SK-N-SH (cell line): ENCODE data around the gene ZMYM5. TPM values are rescaled to one million over a fixed set of nuclear protein-coding genes. Genes with fewer than 3 reads are reported as not detected.
A peak's percentile ranks its signal among the peaks of the same experiment; 100 is the strongest.

Source experiments
- CTCF ChIA-PET: fragments of 300-600, 350-600 bp; formaldehyde crosslinking; extraction: SDS; loops from one replicate; lab custom pipeline; 2021; lab: Yijun Ruan, JAX
- POLR2A ChIA-PET: fragments of 350-600 bp; sonication (Branson Sonifier 250); formaldehyde crosslinking; extraction: SDS; loops from one replicate; lab custom pipeline; 2020; ENCODE audit warnings: antibody characterized with exemption, inconsistent platforms; lab: Yijun Ruan, JAX
- DNase-seq: peaks from one replicate; pipeline ENCODE4 v3.0.0; 2012
- H2AFZ ChIP-seq: fragments of 200-600 bp; sonication (generic); 2 replicates; pipeline ENCODE4 v1.8.1; 2016; ENCODE audit warnings: antibody characterized with exemption, mild to moderate bottlenecking, low read depth
- H3F3A ChIP-seq: fragments of 200-600 bp; sonication (generic); replicated peaks from 2 replicates; pipeline ENCODE3; 2016; ENCODE audit warnings: antibody characterized with exemption, mild to moderate bottlenecking; ENCODE audit not compliant: insufficient read depth
- H3K27ac ChIP-seq, 2 experiments: fragments of 200-500 bp in 1 of 2; fragments of 200-600 bp in 1 of 2; sonication (Bioruptor generic) in 1 of 2; sonication (generic), shearing (Covaris generic) in 1 of 2; 2 replicates each; pipeline versions ENCODE4 v1.5.1 to v1.6.1; 2014 to 2016; ENCODE audit warnings: low read depth in 2 of 2, inconsistent platforms in 1 of 2, low read length in 1 of 2, mild to moderate bottlenecking in 1 of 2, mixed read lengths in 1 of 2
- H3K27me3 ChIP-seq: fragments of 200-600 bp; sonication (generic), shearing (Covaris generic); 2 replicates; pipeline ENCODE4 v1.6.1; 2016; ENCODE audit warnings: mixed run types; ENCODE audit not compliant: insufficient read depth
- H3K36me3 ChIP-seq, 2 experiments: fragments of 200-500 bp in 1 of 2; fragments of 200-600 bp in 1 of 2; sonication (Bioruptor generic) in 1 of 2; sonication (generic) in 1 of 2; replicated peaks in 1 of 2; 2 replicates each; pipeline versions ENCODE3 to v1.5.1; 2014 to 2016; ENCODE audit warnings: low read length in 1 of 2, mild to moderate bottlenecking in 1 of 2; ENCODE audit not compliant: insufficient read depth in 2 of 2, control insufficient read depth in 1 of 2
- H3K4me1 ChIP-seq, 2 experiments: fragments of 200-500 bp in 1 of 2; fragments of 200-600 bp in 1 of 2; sonication (Bioruptor generic) in 1 of 2; sonication (generic), shearing (Covaris generic) in 1 of 2; 2 replicates each; pipeline versions ENCODE4 v1.5.1 to v1.6.1; 2014 to 2016; ENCODE audit warnings: low read depth in 1 of 2, low read length in 1 of 2, mixed run types in 1 of 2; ENCODE audit not compliant: insufficient read depth in 2 of 2, control insufficient read depth in 1 of 2
- H3K4me2 ChIP-seq: fragments of 200-600 bp; sonication (generic), shearing (Covaris generic); 2 replicates; pipeline ENCODE4 v1.6.1; 2017; ENCODE audit warnings: mixed run types
- H3K4me3 ChIP-seq, 2 experiments: fragments of 200-500 bp in 1 of 2; fragments of 200-600 bp in 1 of 2; sonication (Bioruptor generic) in 1 of 2; sonication (generic), shearing (Covaris generic) in 1 of 2; 2 replicates each; pipeline versions ENCODE4 v1.5.1 to v1.8.1; 2014 to 2016; ENCODE audit warnings: low read depth in 2 of 2, inconsistent platforms in 1 of 2, low read length in 1 of 2, mild to moderate bottlenecking in 1 of 2, mixed read lengths in 1 of 2, moderate library complexity in 1 of 2
- H3K79me2 ChIP-seq: fragments of 200-600 bp; sonication (generic); 2 replicates; pipeline ENCODE4 v1.8.1; 2017; ENCODE audit warnings: mild to moderate bottlenecking; ENCODE audit not compliant: insufficient read depth
- H3K9ac ChIP-seq: fragments of 200-600 bp; sonication (generic); 2 replicates; pipeline ENCODE4 v1.6.1; 2017; ENCODE audit warnings: mixed run types
- H3K9me2 ChIP-seq: fragments of 200-600 bp; sonication (generic); 2 replicates; pipeline ENCODE4 v1.6.1; 2017; ENCODE audit warnings: mixed run types
- H3K9me3 ChIP-seq: fragments of 200-600 bp; sonication (generic); 2 replicates; pipeline ENCODE4 v1.6.1; 2017; ENCODE audit warnings: mixed run types, mild to moderate bottlenecking, moderate library complexity
- H4K20me1 ChIP-seq: fragments of 200-600 bp; sonication (generic); 2 replicates; pipeline ENCODE4 v1.6.1; 2017; ENCODE audit warnings: mild to moderate bottlenecking, mixed run types; ENCODE audit not compliant: insufficient read depth
- CHD2 ChIP-seq: fragments of 150-350 bp; IDR thresholded peaks from 2 replicates; pipeline ENCODE4 v1.6.1; 2018; ENCODE audit warnings: low read length; ENCODE audit not compliant: partially characterized antibody
- ELF1 ChIP-seq: IDR thresholded peaks from 2 replicates; pipeline ENCODE4 v1.4.0; 2012
- FOSL2 ChIP-seq: IDR thresholded peaks from 2 replicates; pipeline ENCODE4 v1.4.0; 2012; ENCODE audit warnings: low read depth, mild to moderate bottlenecking, moderate library complexity, borderline replicate concordance
- FOXJ3 ChIP-seq: sonication (generic); formaldehyde crosslinking; IDR thresholded peaks from 2 replicates; pipeline ENCODE4 v1.5.1; 2020; ENCODE audit warnings: mild to moderate bottlenecking, missing genetic modification reagents
- FOXM1 ChIP-seq: IDR thresholded peaks from 2 replicates; pipeline ENCODE4 v1.4.0; 2012; ENCODE audit warnings: low read depth, mild to moderate bottlenecking
- GABPA ChIP-seq: IDR thresholded peaks from 2 replicates; pipeline ENCODE4 v1.4.0; 2012; ENCODE audit warnings: low read depth, mild to moderate bottlenecking
- GATA2 ChIP-seq: sonication (generic); formaldehyde crosslinking; IDR thresholded peaks from 2 replicates; pipeline ENCODE4 v1.5.0; 2020; ENCODE audit warnings: mild to moderate bottlenecking, missing genetic modification reagents
- MEF2A ChIP-seq: IDR thresholded peaks from 2 replicates; pipeline ENCODE4 v1.4.0; 2012; ENCODE audit warnings: low read depth, borderline replicate concordance
- MXI1 ChIP-seq: IDR thresholded peaks from 2 replicates; pipeline ENCODE4 v1.6.1; 2012; ENCODE audit warnings: mild to moderate bottlenecking, low read depth, low read length, improper control_type of control experiment
- NFIC ChIP-seq: IDR thresholded peaks from 2 replicates; pipeline ENCODE4 v1.4.0; 2012; ENCODE audit warnings: borderline replicate concordance
- POLR2AphosphoS5 ChIP-seq: IDR thresholded peaks from 2 replicates; pipeline ENCODE4 v1.6.1; 2012; ENCODE audit warnings: low read depth, low read length
- RAD21 ChIP-seq: IDR thresholded peaks from 2 replicates; pipeline ENCODE4 v1.6.1; 2012; ENCODE audit warnings: mild to moderate bottlenecking, low read length
- RCOR1 ChIP-seq: fragments of 150-350 bp; IDR thresholded peaks from 2 replicates; pipeline ENCODE4 v1.6.1; 2017; ENCODE audit warnings: antibody characterized with exemption, low read length
- RFX5 ChIP-seq: IDR thresholded peaks from 2 replicates; pipeline ENCODE4 v1.6.1; 2012; ENCODE audit warnings: mild to moderate bottlenecking, improper control_type of control experiment, low read length
- SIN3A ChIP-seq: IDR thresholded peaks from 2 replicates; pipeline ENCODE4 v1.6.1; 2012; ENCODE audit warnings: low read depth, mild to moderate bottlenecking, low read length, moderate library complexity, borderline replicate concordance
- TAF1 ChIP-seq: IDR thresholded peaks from 2 replicates; pipeline ENCODE4 v1.6.1; 2012; ENCODE audit warnings: low read depth, mild to moderate bottlenecking, low read length, moderate library complexity, borderline replicate concordance
- TEAD4 ChIP-seq: IDR thresholded peaks from 2 replicates; pipeline ENCODE4 v1.4.0; 2012; ENCODE audit warnings: mild to moderate bottlenecking, borderline replicate concordance; ENCODE audit not compliant: insufficient read depth
- WGBS: methylation state at CpG from one replicate; pipeline ENCODE4 v1.1.6; 2017; ENCODE audit warnings: low lambda C conversion rate; 5-methylcytosine and 5-hydroxymethylcytosine counted together
- polyA plus RNA-seq, 3 experiments: library from polyadenylated mRNA; depleted of rRNA; stranded (reverse); fragments of >200 nt; gene quantifications; 2 replicates each; pipeline ENCODE4 v1.2.3, GENCODE V29; 2012
- TF ChIP-seq, protein P1 (sequence below): fragments of 200-600 bp; sonication (generic); IDR thresholded peaks from 2 replicates; pipeline ENCODE4 v1.6.1; 2017; ENCODE audit warnings: antibody characterized with exemption, mild to moderate bottlenecking, moderate library complexity
- TF ChIP-seq, protein P2 (sequence below): IDR thresholded peaks from 2 replicates; pipeline ENCODE4 v1.4.0; 2012; ENCODE audit warnings: low read depth

ZMYM5 gene
- polyA plus RNA-seq, 1 of the 3 experiments (the other 2 are of a cell fraction) = 5.2 TPM

DNA sequence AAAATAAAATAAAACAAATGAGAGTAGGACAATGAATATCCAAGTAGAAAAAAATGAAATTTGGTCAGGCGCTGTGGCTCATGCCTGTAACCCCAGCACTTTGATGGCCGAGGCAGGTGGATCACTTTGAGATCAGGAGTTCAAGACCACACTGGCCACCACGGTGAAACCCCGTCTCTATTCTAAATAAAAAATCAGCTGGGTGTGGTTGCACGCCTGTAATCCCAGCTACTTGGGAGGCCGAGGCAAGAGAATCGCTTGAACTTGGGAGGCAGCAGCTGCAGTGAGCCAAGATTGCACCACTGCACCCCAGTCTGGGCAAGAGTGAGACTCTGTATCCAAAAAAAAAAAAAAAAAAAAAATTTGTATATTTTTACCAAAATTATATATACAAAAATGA is 18.2 kb upstream of the ZMYM5 start:
- Histone ChIP-seq H3K36me3 (no peaks in the 10 kb centered on the region), H3K27ac (no peak overlapping the region), H3K4me3 (no peak overlapping the region), H4K20me1 (no peaks in the 10 kb centered on the region), H3F3A (peaks cover 4% of the 10 kb centered on the region), H2AFZ (no peak overlapping the region), H3K4me1 (no peaks in the 10 kb centered on the region; a peak in 1 of 4 replicates), H3K9me2 (no peaks in the 10 kb centered on the region), H3K9me3 (no peaks in the 10 kb centered on the region), H3K4me2 (no peak overlapping the region), H3K79me2 (no peaks in the 10 kb centered on the region), H3K9ac (no peak overlapping the region), H3K27me3 (no peaks in the 10 kb centered on the region)
- POLR2A ChIA-PET = no interaction called here
- DNase-seq = no peak
- TF ChIP-seq MXI1 = no peak
- no peak for TF ChIP-seq ELF1
- no peak for TF ChIP-seq POLR2AphosphoS5
- no peak for TF ChIP-seq GABPA
- TF ChIP-seq FOSL2 = no peak
- TF ChIP-seq SIN3A = no peak
- no peak for TF ChIP-seq FOXM1
- no peak for TF ChIP-seq FOXJ3
- TF ChIP-seq TEAD4 = no peak
- no peak for TF ChIP-seq GATA2 (CRISPR knock-in tag)
- no peak for TF ChIP-seq NFIC
- CTCF ChIA-PET = interaction anchor here (1.3 kb wide), 1 partner anchor 16 kb away, joined by 3 read pairs; no protein-coding TSS in a partner anchor
- WGBS = 90% methylated on average over 5 of the region's 7 CpGs

DNA sequence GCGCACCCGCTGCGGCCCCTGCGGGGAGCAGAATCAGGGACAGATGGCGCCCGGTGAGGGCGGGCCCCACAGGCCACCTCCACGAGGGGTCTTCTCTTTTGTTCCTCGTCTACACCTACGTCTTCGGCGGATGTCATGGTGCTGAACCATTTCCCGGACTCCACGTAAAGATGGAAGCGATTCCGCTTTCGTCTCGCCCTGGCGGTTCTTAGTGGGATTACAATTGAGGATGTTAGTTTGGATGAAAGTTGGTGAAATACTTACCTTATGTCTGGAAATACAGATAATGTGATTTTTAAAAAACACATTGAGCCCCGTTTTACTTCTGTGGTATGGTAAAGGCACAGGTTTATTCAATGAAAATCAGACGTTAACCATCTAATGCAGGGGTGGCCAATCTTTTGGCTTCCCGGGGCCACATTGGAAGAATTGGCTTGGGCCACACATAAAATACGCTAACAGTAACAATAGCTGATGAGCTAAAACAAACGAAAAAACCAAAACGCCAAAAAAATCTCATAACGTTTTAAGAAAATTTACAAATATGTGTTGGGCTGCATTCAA is 1.4 kb upstream of the ZMYM5 start:
- peaks cover 14 to 16% of the 10 kb centered on the region in 2 experiments; a peak in 3 of 4 replicates for H3K4me1 ChIP-seq
- peak overlapping the region; percentile 97 to 98 for H3K27ac ChIP-seq
- ChIA-PET CTCF (interaction anchor here (0.6 to 2.8 kb wide), 6 partner anchors 17 to 95 kb away, joined by 3 to 11 read pairs (median 4); no protein-coding TSS in a partner anchor), POLR2A (interaction anchor here (1.0 to 2.2 kb wide), 4 partner anchors 81 to 95 kb away, joined by 3 to 11 read pairs (median 8); partner anchors contain the start of genes PSPC1 and ZMYM2)
- H3K9me3 ChIP-seq = no peaks in the 10 kb centered on the region
- peak overlapping the region; percentile 92 for H3K4me2 ChIP-seq
- H4K20me1 ChIP-seq = peaks cover 5% of the 10 kb centered on the region
- H2AFZ ChIP-seq = peak overlapping the region; percentile 85
- WGBS = 8% methylated on average over 17 of the region's 26 CpGs
- H3K79me2 ChIP-seq = peaks cover 46% of the 10 kb centered on the region
- TF ChIP-seq MEF2A (no peak), RFX5 (no peak), POLR2AphosphoS5 (0 out of 2 replicates have a peak, but pooled peaks have one; percentile 15), SIN3A (no peak), TAF1 (peak; percentile 41; the same call in 1 of the 2 replicates), ELF1 (no peak), MXI1 (no peak), RCOR1 (no peak), FOXM1 (no peak), RAD21 (peak; percentile 31), FOSL2 (no peak), CHD2 (peak; percentile 7)
- TF ChIP-seq, protein P1, sequence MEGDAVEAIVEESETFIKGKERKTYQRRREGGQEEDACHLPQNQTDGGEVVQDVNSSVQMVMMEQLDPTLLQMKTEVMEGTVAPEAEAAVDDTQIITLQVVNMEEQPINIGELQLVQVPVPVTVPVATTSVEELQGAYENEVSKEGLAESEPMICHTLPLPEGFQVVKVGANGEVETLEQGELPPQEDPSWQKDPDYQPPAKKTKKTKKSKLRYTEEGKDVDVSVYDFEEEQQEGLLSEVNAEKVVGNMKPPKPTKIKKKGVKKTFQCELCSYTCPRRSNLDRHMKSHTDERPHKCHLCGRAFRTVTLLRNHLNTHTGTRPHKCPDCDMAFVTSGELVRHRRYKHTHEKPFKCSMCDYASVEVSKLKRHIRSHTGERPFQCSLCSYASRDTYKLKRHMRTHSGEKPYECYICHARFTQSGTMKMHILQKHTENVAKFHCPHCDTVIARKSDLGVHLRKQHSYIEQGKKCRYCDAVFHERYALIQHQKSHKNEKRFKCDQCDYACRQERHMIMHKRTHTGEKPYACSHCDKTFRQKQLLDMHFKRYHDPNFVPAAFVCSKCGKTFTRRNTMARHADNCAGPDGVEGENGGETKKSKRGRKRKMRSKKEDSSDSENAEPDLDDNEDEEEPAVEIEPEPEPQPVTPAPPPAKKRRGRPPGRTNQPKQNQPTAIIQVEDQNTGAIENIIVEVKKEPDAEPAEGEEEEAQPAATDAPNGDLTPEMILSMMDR = peak; percentile 68
- TF ChIP-seq, protein P2, sequence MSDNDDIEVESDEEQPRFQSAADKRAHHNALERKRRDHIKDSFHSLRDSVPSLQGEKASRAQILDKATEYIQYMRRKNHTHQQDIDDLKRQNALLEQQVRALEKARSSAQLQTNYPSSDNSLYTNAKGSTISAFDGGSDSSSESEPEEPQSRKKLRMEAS = peak; percentile 93
- no peaks in the 10 kb centered on the region for H3K36me3 ChIP-seq
- DNase-seq = peak; percentile 64
- peak overlapping the region; percentile 90 for H3K9ac ChIP-seq
- peak overlapping the region; percentile 68 to 72 for H3K4me3 ChIP-seq
- H3F3A ChIP-seq = peaks cover 33% of the 10 kb centered on the region
- H3K27me3 ChIP-seq = no peaks in the 10 kb centered on the region
- no peaks in the 10 kb centered on the region for H3K9me2 ChIP-seq
